ENCODE measurements around the gene KCTD17.

DNA sequence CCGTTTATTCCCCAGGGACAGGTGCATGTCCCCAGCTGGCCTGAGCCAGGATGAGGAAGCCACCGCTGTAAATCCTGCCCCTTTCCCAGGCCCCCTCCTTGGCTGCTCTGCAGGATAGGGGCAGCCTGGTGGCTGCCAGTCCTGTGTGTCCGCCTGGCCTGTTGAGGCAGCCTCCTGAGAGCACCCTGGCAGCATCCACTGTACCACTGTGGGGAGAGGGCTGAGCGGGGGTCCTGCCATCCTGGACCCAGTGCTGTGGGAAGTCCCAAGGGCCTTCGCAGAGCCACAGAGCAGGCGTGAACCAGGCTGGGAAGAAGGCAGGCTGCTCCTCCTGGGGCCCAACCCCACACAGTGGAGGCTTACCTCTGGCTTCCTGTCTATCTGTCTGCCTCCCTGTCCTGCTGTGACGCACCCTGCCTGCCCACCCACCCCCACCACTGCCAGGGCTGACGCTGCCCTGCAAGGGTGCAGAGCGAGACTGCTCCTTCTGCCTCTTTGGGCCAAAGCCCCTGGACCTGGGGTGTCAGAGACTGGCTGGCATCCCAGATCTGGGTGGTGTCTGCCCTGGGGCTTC, 8.4 kb downstream of the KCTD17 start:
- TF ChIP-seq, protein P1, sequence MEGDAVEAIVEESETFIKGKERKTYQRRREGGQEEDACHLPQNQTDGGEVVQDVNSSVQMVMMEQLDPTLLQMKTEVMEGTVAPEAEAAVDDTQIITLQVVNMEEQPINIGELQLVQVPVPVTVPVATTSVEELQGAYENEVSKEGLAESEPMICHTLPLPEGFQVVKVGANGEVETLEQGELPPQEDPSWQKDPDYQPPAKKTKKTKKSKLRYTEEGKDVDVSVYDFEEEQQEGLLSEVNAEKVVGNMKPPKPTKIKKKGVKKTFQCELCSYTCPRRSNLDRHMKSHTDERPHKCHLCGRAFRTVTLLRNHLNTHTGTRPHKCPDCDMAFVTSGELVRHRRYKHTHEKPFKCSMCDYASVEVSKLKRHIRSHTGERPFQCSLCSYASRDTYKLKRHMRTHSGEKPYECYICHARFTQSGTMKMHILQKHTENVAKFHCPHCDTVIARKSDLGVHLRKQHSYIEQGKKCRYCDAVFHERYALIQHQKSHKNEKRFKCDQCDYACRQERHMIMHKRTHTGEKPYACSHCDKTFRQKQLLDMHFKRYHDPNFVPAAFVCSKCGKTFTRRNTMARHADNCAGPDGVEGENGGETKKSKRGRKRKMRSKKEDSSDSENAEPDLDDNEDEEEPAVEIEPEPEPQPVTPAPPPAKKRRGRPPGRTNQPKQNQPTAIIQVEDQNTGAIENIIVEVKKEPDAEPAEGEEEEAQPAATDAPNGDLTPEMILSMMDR (conservative IDR thresholded peaks at IDR 0.05) = no peak
- TF ChIP-seq EZH2 (IDR thresholded peaks at IDR 0.05; ENCODE audit: low read depth) = no peak

Measured in PC-9 (cell line).